K562 (cell line): ENCODE measurements around the gene NCOA3. TPM values are rescaled to one million over a fixed set of nuclear protein-coding genes. Genes with fewer than 3 reads are reported as not detected.

Source experiments
- EP300 ChIP-seq: IDR thresholded peaks from 2 replicates; pipeline ENCODE4 v1.6.1; 2012; ENCODE audit warnings: low read length, improper control_type of control experiment
- GMEB1 ChIP-seq: fragments of 250-450 bp; sonication (Bioruptor Pico); IDR thresholded peaks from 2 replicates; pipeline ENCODE4 v1.4.0; 2020; ENCODE audit warnings: mild to moderate bottlenecking
- KLF13 ChIP-seq: fragments of 450-650 bp; IDR thresholded peaks from 2 replicates; pipeline ENCODE4 v1.6.1; 2016; ENCODE audit warnings: missing genetic modification characterization, low read depth, mild to moderate bottlenecking, missing compliant biosample characterization, moderate library complexity, borderline replicate concordance
- MAX ChIP-seq: sonication (generic); formaldehyde crosslinking; IDR thresholded peaks from 2 replicates; pipeline ENCODE4 v1.9.0; 2022; ENCODE audit warnings: mild to moderate bottlenecking, missing genetic modification reagents
- MED1 ChIP-seq: sonication (generic); formaldehyde crosslinking; IDR thresholded peaks from 2 replicates; pipeline ENCODE4 v1.8.1; 2023; ENCODE audit warnings: missing genetic modification reagents, borderline replicate concordance
- MYNN ChIP-seq, 2 experiments: sonication (generic); formaldehyde crosslinking in 1 of 2; IDR thresholded peaks; 2 replicates each; pipeline versions ENCODE4 v1.5.0 to v1.6.1; 2016 to 2020; ENCODE audit warnings: antibody characterized with exemption in 1 of 2, missing genetic modification reagents in 1 of 2
- NFRKB ChIP-seq: fragments of 450-650 bp; IDR thresholded peaks from 2 replicates; pipeline ENCODE4 v1.6.1; 2016; ENCODE audit warnings: low read depth
- RB1 ChIP-seq: fragments of 450-650 bp; IDR thresholded peaks from 2 replicates; pipeline ENCODE4 v1.6.1; 2017; ENCODE audit warnings: low read depth, mild to moderate bottlenecking
- RBM14 ChIP-seq: fragments of 200-400 bp; formaldehyde crosslinking; IDR thresholded peaks from 2 replicates; pipeline ENCODE4 v1.6.1; 2018; ENCODE audit warnings: low read depth, mild to moderate bottlenecking, low read length, moderate library complexity, borderline replicate concordance; ENCODE audit not compliant: insufficient read depth
- SMARCC2 ChIP-seq: fragments of 450-650 bp; IDR thresholded peaks from 2 replicates; pipeline ENCODE4 v1.6.1; 2017; ENCODE audit warnings: antibody characterized with exemption, moderate library complexity, mild to moderate bottlenecking, low read depth
- YY1 ChIP-seq, 3 experiments: IDR thresholded peaks; 2 replicates each; pipeline ENCODE4 v1.6.1; 2011; ENCODE audit warnings: low read length in 2 of 3, mild to moderate bottlenecking in 2 of 3, moderate library complexity in 2 of 3, borderline replicate concordance in 1 of 3, control low read depth in 1 of 3, low read depth in 1 of 3; ENCODE audit not compliant: insufficient read depth in 3 of 3, insufficient replicate concordance in 2 of 3, control insufficient read depth in 1 of 3, insufficient read length in 1 of 3; ENCODE audit errors: extremely low read depth in 1 of 3
- polyA plus RNA-seq, 8 experiments: library from polyadenylated mRNA; depleted of rRNA in 4 of 8; stranded (reverse) in 5 of 8; unstranded in 3 of 8; fragments of >200 nt; fragmentation: Nextera tagmentation in 2 of 8; fragmentation: Illumina TruSeq in 1 of 8; extraction: Ambion mirVana in 2 of 8; extraction: Trizol in 1 of 8; gene quantifications; 2 replicates each; pipeline versions ENCODE4 v1.2.1 to v1.2.3, GENCODE V29; 2011 to 2014; ENCODE audit warnings: inconsistent platforms in 1 of 8, missing spikeins in 1 of 8
- total RNA-seq, 7 experiments: library from RNA; depleted of rRNA in 6 of 7; stranded (reverse); fragments of >200 nt in 6 of 7; fragmentation: Illumina TruSeq in 2 of 7; extraction: Trizol in 2 of 7; gene quantifications; 2 replicates each; pipeline versions ENCODE4 v1.2.1 to v1.2.3, GENCODE V29; 2011 to 2021; ENCODE audit warnings: low replicate concordance in 1 of 7
- TF ChIP-seq, protein P1 (sequence below): fragments of 450-650 bp; IDR thresholded peaks from 2 replicates; pipeline ENCODE4 v1.6.1; 2016; ENCODE audit warnings: mild to moderate bottlenecking, moderate library complexity

NCOA3 gene
- total and polyA plus RNA-seq, 9 of the 15 experiments (the other 6 are each of a cell fraction or from before 2014, with no cell fraction given) = 3.2 to 24.3 (median 14.4) TPM

DNA sequence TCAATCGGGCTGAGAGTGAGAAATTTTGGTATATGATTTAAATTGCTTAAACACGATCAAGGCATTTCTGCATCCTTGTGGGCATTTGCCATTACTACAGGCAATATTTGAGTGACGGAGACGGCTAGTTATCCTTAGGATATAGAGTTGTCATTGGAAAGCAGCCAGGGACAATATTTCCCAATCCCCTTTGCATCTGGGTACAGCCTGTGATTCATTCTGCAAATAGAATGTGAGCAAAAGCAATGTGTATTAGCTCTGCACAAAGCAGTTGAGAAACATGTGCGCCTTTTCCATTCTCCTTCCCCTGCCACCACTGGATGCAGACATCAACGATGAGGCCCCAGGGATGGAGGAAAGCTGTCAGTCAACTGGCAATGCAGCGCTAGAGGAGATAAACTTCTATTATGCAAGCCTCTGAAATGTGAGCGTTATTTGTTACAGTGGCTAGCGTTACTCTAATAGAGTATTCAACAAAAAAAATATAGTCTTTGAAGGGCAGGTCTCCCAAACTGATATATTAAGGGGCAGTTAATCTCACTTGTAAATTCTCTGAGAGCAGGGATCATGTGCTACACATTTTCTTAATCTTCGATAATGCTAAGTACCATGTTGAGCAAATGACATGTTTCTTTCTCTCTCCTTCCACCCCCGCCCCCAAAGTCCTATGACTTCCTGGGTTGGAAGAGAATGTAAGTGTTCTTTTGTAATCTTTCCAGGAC, 37.1 kb upstream of the NCOA3 start (continued):
- TF ChIP-seq, protein P1, sequence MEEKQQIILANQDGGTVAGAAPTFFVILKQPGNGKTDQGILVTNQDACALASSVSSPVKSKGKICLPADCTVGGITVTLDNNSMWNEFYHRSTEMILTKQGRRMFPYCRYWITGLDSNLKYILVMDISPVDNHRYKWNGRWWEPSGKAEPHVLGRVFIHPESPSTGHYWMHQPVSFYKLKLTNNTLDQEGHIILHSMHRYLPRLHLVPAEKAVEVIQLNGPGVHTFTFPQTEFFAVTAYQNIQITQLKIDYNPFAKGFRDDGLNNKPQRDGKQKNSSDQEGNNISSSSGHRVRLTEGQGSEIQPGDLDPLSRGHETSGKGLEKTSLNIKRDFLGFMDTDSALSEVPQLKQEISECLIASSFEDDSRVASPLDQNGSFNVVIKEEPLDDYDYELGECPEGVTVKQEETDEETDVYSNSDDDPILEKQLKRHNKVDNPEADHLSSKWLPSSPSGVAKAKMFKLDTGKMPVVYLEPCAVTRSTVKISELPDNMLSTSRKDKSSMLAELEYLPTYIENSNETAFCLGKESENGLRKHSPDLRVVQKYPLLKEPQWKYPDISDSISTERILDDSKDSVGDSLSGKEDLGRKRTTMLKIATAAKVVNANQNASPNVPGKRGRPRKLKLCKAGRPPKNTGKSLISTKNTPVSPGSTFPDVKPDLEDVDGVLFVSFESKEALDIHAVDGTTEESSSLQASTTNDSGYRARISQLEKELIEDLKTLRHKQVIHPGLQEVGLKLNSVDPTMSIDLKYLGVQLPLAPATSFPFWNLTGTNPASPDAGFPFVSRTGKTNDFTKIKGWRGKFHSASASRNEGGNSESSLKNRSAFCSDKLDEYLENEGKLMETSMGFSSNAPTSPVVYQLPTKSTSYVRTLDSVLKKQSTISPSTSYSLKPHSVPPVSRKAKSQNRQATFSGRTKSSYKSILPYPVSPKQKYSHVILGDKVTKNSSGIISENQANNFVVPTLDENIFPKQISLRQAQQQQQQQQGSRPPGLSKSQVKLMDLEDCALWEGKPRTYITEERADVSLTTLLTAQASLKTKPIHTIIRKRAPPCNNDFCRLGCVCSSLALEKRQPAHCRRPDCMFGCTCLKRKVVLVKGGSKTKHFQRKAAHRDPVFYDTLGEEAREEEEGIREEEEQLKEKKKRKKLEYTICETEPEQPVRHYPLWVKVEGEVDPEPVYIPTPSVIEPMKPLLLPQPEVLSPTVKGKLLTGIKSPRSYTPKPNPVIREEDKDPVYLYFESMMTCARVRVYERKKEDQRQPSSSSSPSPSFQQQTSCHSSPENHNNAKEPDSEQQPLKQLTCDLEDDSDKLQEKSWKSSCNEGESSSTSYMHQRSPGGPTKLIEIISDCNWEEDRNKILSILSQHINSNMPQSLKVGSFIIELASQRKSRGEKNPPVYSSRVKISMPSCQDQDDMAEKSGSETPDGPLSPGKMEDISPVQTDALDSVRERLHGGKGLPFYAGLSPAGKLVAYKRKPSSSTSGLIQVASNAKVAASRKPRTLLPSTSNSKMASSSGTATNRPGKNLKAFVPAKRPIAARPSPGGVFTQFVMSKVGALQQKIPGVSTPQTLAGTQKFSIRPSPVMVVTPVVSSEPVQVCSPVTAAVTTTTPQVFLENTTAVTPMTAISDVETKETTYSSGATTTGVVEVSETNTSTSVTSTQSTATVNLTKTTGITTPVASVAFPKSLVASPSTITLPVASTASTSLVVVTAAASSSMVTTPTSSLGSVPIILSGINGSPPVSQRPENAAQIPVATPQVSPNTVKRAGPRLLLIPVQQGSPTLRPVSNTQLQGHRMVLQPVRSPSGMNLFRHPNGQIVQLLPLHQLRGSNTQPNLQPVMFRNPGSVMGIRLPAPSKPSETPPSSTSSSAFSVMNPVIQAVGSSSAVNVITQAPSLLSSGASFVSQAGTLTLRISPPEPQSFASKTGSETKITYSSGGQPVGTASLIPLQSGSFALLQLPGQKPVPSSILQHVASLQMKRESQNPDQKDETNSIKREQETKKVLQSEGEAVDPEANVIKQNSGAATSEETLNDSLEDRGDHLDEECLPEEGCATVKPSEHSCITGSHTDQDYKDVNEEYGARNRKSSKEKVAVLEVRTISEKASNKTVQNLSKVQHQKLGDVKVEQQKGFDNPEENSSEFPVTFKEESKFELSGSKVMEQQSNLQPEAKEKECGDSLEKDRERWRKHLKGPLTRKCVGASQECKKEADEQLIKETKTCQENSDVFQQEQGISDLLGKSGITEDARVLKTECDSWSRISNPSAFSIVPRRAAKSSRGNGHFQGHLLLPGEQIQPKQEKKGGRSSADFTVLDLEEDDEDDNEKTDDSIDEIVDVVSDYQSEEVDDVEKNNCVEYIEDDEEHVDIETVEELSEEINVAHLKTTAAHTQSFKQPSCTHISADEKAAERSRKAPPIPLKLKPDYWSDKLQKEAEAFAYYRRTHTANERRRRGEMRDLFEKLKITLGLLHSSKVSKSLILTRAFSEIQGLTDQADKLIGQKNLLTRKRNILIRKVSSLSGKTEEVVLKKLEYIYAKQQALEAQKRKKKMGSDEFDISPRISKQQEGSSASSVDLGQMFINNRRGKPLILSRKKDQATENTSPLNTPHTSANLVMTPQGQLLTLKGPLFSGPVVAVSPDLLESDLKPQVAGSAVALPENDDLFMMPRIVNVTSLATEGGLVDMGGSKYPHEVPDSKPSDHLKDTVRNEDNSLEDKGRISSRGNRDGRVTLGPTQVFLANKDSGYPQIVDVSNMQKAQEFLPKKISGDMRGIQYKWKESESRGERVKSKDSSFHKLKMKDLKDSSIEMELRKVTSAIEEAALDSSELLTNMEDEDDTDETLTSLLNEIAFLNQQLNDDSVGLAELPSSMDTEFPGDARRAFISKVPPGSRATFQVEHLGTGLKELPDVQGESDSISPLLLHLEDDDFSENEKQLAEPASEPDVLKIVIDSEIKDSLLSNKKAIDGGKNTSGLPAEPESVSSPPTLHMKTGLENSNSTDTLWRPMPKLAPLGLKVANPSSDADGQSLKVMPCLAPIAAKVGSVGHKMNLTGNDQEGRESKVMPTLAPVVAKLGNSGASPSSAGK = 0 out of 2 replicates have a peak, but pooled peaks have one; percentile 14
- TF ChIP-seq YY1 (IDR thresholded peaks at IDR 0.05; ENCODE audit: borderline replicate concordance in 1 of 3, control insufficient read depth in 1 of 3, extremely low read depth in 1 of 3, insufficient read depth in 3 of 3, insufficient read length in 1 of 3, insufficient replicate concordance in 2 of 3, low read depth in 1 of 3, low read length in 2 of 3) (no peak), MED1 (CRISPR knock-in tag) (no peak), EP300 (peak; percentile 15; the same call in 1 of the 2 replicates), RBM14 (no peak), KLF13 (tag) (no peak), NFRKB (peak; percentile 46; the same call in 1 of the 2 replicates), MAX (no peak), RB1 (no peak), SMARCC2 (0 out of 2 replicates have a peak, but pooled peaks have one; percentile 21), MYNN (IDR thresholded peaks at IDR 0.05) (no peak), MYNN (CRISPR knock-in tag; IDR thresholded peaks at IDR 0.05) (no peak), GMEB1 (0 out of 2 replicates have a peak, but pooled peaks have one; percentile 9)
